H1 (cell line): ENCODE results near the gene HOATZ. TPM values are rescaled to one million over a fixed set of nuclear protein-coding genes. Genes with fewer than 3 reads are reported as not detected.

Experiments used
- CEBPB ChIP-seq: IDR thresholded peaks from 2 replicates; pipeline ENCODE4 v1.6.1; 2012; ENCODE audit warnings: low read depth, low read length
- EGR1 ChIP-seq: IDR thresholded peaks from 2 replicates; pipeline ENCODE4 v1.6.1; 2011; ENCODE audit warnings: low read depth, low read length, borderline replicate concordance
- JUND ChIP-seq: IDR thresholded peaks from 2 replicates; pipeline ENCODE4 v1.6.1; 2011; ENCODE audit warnings: mild to moderate bottlenecking, improper control_type of control experiment, low read length
- KDM1A ChIP-seq: fragments of 200-600, 300-600 bp; sonication (generic); IDR thresholded peaks from 2 replicates; pipeline ENCODE4 v1.7.1; 2016; ENCODE audit warnings: mild to moderate bottlenecking, low read length, borderline replicate concordance
- POU5F1 ChIP-seq: IDR thresholded peaks from 2 replicates; pipeline ENCODE4 v1.6.1; 2011; ENCODE audit warnings: low read depth, mild to moderate bottlenecking, low read length, moderate library complexity
- SP1 ChIP-seq: IDR thresholded peaks from 2 replicates; pipeline ENCODE4 v1.6.1; 2011; ENCODE audit warnings: low read depth, low read length
- polyA plus RNA-seq, 7 experiments: library from polyadenylated mRNA; depleted of rRNA in 3 of 7; stranded (reverse) in 5 of 7; unstranded in 2 of 7; fragments of >200 nt in 5 of 7; fragments of 200-250 nt in 2 of 7; gene quantifications; 1 replicate in 5 of 7; 2 replicates in 1 of 7; 4 replicates in 1 of 7; pipeline versions ENCODE4 v1.2.1 to v1.2.3, GENCODE V29; 2011 to 2013; ENCODE audit warnings: missing spikeins in 2 of 7, mixed read lengths in 2 of 7
- total RNA-seq: library from RNA; stranded (reverse); fragmentation: NEBNext Ultra II Directional; extraction: Animal tissue kit (Norgen Biotek cat#: 25700); gene quantifications from 2 replicates; pipeline ENCODE4 v1.2.1, GENCODE V29; 2021

Gene HOATZ
- total and polyA plus RNA-seq, 2 of the 8 experiments (the other 6 are each of a cell fraction or from before 2014, with no cell fraction given), result not detected

GRCh38 chr11:111561306-111561705 is 46.7 kb downstream of the HOATZ start (continued):
- no peak for TF ChIP-seq POU5F1
- TF ChIP-seq JUND, result no peak
- no peak for TF ChIP-seq SP1
- no peak for TF ChIP-seq KDM1A
- TF ChIP-seq EGR1, result no peak
- no peak for TF ChIP-seq CEBPB
- TF ChIP-seq, all 59 proteins: peak for 0
